GM12878 (cell line): Measurements from ENCODE around the gene LMF2. TPM values are rescaled to one million over a fixed set of nuclear protein-coding genes. Genes with fewer than 3 reads are reported as not detected.

ENCODE experiments used
- ATAC-seq: fragments of 200-7000 bp; cut with Tn5 transposase; 3 replicates; pipeline ENCODE4 v1.9.1; 2020; ENCODE audit warnings: mild to moderate bottlenecking, moderate library complexity
- BruUV-seq: library from RNA; stranded (reverse); fragments of 400-500 nt; replicated peaks from 2 replicates; lab custom pipeline; 2021; lab: Mats Ljungman, UMichigan
- CTCF ChIA-PET: fragments of 300-600 bp; sonication (Branson Sonifier 250); formaldehyde crosslinking; extraction: SDS; loops from one replicate; lab custom pipeline; 2021; ENCODE audit warnings: inconsistent platforms; lab: Yijun Ruan, JAX
- POLR2A ChIA-PET: fragments of 350-600 bp; formaldehyde crosslinking; extraction: SDS; loops from one replicate; lab custom pipeline; 2021; ENCODE audit warnings: inconsistent platforms; lab: Charles Lee
- RAD21 ChIA-PET: fragments of 300-600 bp; sonication (Branson Sonifier 250); formaldehyde crosslinking; loops from one replicate; lab custom pipeline; 2023; ENCODE audit warnings: antibody characterized with exemption; ENCODE audit not compliant: unreplicated experiment; lab: Charles Lee
- SMC1A ChIA-PET: fragments of 300-600 bp; sonication (Branson Sonifier 250); formaldehyde crosslinking; loops from one replicate; lab custom pipeline; 2023; ENCODE audit not compliant: unreplicated experiment, uncharacterized antibody; lab: Charles Lee
- DNase-seq: peaks from one replicate; pipeline ENCODE4 v3.0.0-alpha.2; 2011; ENCODE audit warnings: low read depth, low spot score
- FAIRE-seq: peaks from 3 replicates; lab custom pipeline; 2011; peaks lifted over from hg19 to GRCh38; lab: Jason Lieb, UNC
- H2AFZ ChIP-seq: 2 replicates; pipeline ENCODE4 v1.6.0; 2011; ENCODE audit warnings: low read depth, low read length, control low read depth; ENCODE audit not compliant: control insufficient read depth
- H3K27ac ChIP-seq: 2 replicates; pipeline ENCODE4 v1.5.1; 2011; ENCODE audit warnings: control low read depth; ENCODE audit not compliant: control insufficient read depth, insufficient read depth
- H3K27me3 ChIP-seq, 2 experiments: replicated peaks in 1 of 2; 2 replicates each; pipeline versions ENCODE4 v1.6.0 to v1.6.1; 2011; ENCODE audit warnings: low read length in 1 of 2; ENCODE audit not compliant: control insufficient read depth in 2 of 2, insufficient read depth in 2 of 2
- H3K36me3 ChIP-seq, 2 experiments: 2 replicates each; pipeline ENCODE4 v1.5.1; 2011; ENCODE audit warnings: low read length in 1 of 2; ENCODE audit not compliant: control insufficient read depth in 2 of 2, insufficient read depth in 2 of 2
- H3K4me1 ChIP-seq: 2 replicates; pipeline ENCODE4 v1.6.1; 2011; ENCODE audit warnings: mild to moderate bottlenecking, low read length, moderate library complexity, mixed read lengths; ENCODE audit not compliant: control insufficient read depth, insufficient read depth
- H3K4me2 ChIP-seq: 2 replicates; pipeline ENCODE4 v1.6.0; 2011; ENCODE audit warnings: control low read depth; ENCODE audit not compliant: control insufficient read depth, insufficient read depth
- H3K4me3 ChIP-seq: fragments of 200-600 bp; sonication (generic); 2 replicates; pipeline ENCODE4 v1.5.1; 2016
- H3K79me2 ChIP-seq: 2 replicates; pipeline ENCODE4 v1.6.0; 2011; ENCODE audit warnings: low read length; ENCODE audit not compliant: control insufficient read depth, insufficient read depth
- H3K9ac ChIP-seq: 2 replicates; pipeline ENCODE4 v1.8.0; 2011; ENCODE audit warnings: low read length, control low read depth, mixed read lengths; ENCODE audit not compliant: control insufficient read depth, insufficient read depth
- H3K9me3 ChIP-seq: replicated peaks from 3 replicates; pipeline ENCODE4 v1.5.1; 2011; ENCODE audit warnings: mild to moderate bottlenecking, low read length; ENCODE audit not compliant: control insufficient read depth, insufficient read depth
- H4K20me1 ChIP-seq: 2 replicates; pipeline ENCODE4 v1.6.0; 2011; ENCODE audit not compliant: control insufficient read depth, insufficient read depth
- WGBS: methylation state at CpG from one replicate; pipeline ENCODE4 v1.1.6; 2016; ENCODE audit warnings: low lambda C conversion rate; ENCODE audit not compliant: insufficient replicate concordance, insufficient coverage; ENCODE audit errors: missing lambda C conversion rate; 5-methylcytosine and 5-hydroxymethylcytosine counted together
- in situ Hi-C: fragments of 300-500 bp; cut with MboI; formaldehyde crosslinking; loops from 9 replicates; pipeline ENCODE4 v1.14.3; 2018; ENCODE audit warnings: mixed read lengths
- intact Hi-C: fragments of 100-400 bp; cut with micrococcal nuclease; formaldehyde crosslinking; loops from one replicate; pipeline ENCODE4 v1.14.2; 2022; ENCODE audit not compliant: unreplicated experiment
- polyA plus RNA-seq, 11 experiments: library from polyadenylated mRNA; depleted of rRNA in 4 of 11; unstranded in 6 of 11; stranded (reverse) in 5 of 11; fragments of >200 nt; fragmentation: Nextera tagmentation in 4 of 11; fragmentation: Illumina TruSeq in 1 of 11; extraction: Ambion mirVana in 4 of 11; extraction: Trizol in 1 of 11; gene quantifications; 1 replicate in 1 of 11; 2 replicates in 10 of 11; pipeline versions ENCODE4 v1.2.1 to v1.2.3, GENCODE V29; 2011 to 2016; ENCODE audit warnings: inconsistent platforms in 2 of 11, missing spikeins in 2 of 11, low read depth in 1 of 11
- total RNA-seq, 4 experiments: library from RNA; depleted of rRNA in 3 of 4; stranded (reverse); fragments of >200 nt in 3 of 4; fragmentation: Illumina TruSeq in 1 of 4; extraction: Trizol in 1 of 4; gene quantifications; 2 replicates each; pipeline versions ENCODE4 v1.2.1 to v1.2.3, GENCODE V29; 2013 to 2021
- TF ChIP-seq, protein P1 (sequence below): fragments of 450-650 bp; IDR thresholded peaks from 2 replicates; pipeline ENCODE4 v1.6.1; 2017; ENCODE audit warnings: mild to moderate bottlenecking, moderate library complexity

Gene LMF2
- total and polyA plus RNA-seq, 10 of the 15 experiments (the other 5 are each of a cell fraction or from before 2014, with no cell fraction given) = 0.08 to 57.5 (median 21.2) TPM

DNA sequence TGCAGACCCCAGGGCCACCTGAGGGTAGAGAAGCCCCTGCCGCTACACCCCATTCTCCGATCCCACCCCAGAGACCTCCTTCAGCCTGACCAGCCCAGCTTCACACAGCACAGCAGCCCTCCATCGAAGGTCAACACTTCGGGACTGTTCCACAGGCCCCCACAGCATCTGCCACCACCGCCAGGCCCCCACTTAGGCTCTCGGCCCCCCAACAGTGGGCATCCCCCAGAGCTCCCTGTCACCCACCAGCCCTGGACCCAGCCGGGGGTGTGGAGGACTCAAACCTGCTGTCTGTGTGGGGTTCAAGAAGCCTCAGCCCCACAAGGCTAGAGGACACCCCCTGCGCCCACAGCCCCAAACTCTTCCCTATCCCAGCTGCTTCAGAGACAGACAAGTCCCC is 38.9 kb downstream of the LMF2 start:
- ChIA-PET SMC1A (interaction anchor here (0.6 to 1.1 kb wide), 2 partner anchors 66 to 225 kb away, joined by 3 read pairs; no protein-coding TSS in a partner anchor), RAD21 (no interaction called here), POLR2A (interaction anchor here (1.0 to 1.9 kb wide), 3 partner anchors 12 to 39 kb away, joined by 3 to 7 read pairs (median 5); partner anchors contain the start of genes LMF2, MIOX and NCAPH2), CTCF (interaction anchor here (0.5 to 3.3 kb wide), 7 partner anchors 57 to 228 kb away, joined by 3 to 19 read pairs (median 4); partner anchors contain the start of gene SCO2)
- Histone ChIP-seq H2AFZ (no peak overlapping the region), H3K79me2 (peaks cover 47% of the 10 kb centered on the region), H3K27ac (peak overlapping the region; percentile 83), H4K20me1 (no peaks in the 10 kb centered on the region), H3K4me2 (peak overlapping the region; percentile 99), H3K9ac (peak overlapping the region; percentile 61), H3K4me1 (peaks cover 47% of the 10 kb centered on the region), H3K9me3 (no peaks in the 10 kb centered on the region), H3K4me3 (no peak overlapping the region), H3K27me3 (no peaks in the 10 kb centered on the region), H3K36me3 (peaks cover 12 to 34% of the 10 kb centered on the region in 2 experiments)
- ATAC-seq (no peak), DNase-seq (no peak), FAIRE-seq (no peak)
- intact Hi-C loops = no loop called here
- in situ Hi-C loops = no loop called here
- BruUV-seq = no TSS peak
- 57% methylated on average over 8 of the region's 8 CpGs for WGBS
- TF ChIP-seq, protein P1, sequence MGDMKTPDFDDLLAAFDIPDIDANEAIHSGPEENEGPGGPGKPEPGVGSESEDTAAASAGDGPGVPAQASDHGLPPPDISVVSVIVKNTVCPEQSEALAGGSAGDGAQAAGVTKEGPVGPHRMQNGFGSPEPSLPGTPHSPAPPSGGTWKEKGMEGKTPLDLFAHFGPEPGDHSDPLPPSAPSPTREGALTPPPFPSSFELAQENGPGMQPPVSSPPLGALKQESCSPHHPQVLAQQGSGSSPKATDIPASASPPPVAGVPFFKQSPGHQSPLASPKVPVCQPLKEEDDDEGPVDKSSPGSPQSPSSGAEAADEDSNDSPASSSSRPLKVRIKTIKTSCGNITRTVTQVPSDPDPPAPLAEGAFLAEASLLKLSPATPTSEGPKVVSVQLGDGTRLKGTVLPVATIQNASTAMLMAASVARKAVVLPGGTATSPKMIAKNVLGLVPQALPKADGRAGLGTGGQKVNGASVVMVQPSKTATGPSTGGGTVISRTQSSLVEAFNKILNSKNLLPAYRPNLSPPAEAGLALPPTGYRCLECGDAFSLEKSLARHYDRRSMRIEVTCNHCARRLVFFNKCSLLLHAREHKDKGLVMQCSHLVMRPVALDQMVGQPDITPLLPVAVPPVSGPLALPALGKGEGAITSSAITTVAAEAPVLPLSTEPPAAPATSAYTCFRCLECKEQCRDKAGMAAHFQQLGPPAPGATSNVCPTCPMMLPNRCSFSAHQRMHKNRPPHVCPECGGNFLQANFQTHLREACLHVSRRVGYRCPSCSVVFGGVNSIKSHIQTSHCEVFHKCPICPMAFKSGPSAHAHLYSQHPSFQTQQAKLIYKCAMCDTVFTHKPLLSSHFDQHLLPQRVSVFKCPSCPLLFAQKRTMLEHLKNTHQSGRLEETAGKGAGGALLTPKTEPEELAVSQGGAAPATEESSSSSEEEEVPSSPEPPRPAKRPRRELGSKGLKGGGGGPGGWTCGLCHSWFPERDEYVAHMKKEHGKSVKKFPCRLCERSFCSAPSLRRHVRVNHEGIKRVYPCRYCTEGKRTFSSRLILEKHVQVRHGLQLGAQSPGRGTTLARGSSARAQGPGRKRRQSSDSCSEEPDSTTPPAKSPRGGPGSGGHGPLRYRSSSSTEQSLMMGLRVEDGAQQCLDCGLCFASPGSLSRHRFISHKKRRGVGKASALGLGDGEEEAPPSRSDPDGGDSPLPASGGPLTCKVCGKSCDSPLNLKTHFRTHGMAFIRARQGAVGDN = no peak
